NT2/D1 (cell line): ENCODE results near the gene MYO5C.
A peak's percentile ranks its signal among the peaks of the same experiment; 100 is the strongest.

ENCODE experiments used
- DNase-seq: peaks from one replicate; pipeline ENCODE4 v3.0.0-alpha.2; 2011; ENCODE audit warnings: low read depth, low spot score
- H3K27me3 ChIP-seq: 2 replicates; pipeline ENCODE4 v1.6.0; 2011; ENCODE audit warnings: mild to moderate bottlenecking; ENCODE audit not compliant: insufficient read length, insufficient read depth
- H3K36me3 ChIP-seq: 2 replicates; pipeline ENCODE4 v1.6.1; 2011; ENCODE audit warnings: mild to moderate bottlenecking, low read length, mixed read lengths; ENCODE audit not compliant: insufficient read depth, insufficient read length
- H3K4me1 ChIP-seq: 2 replicates; pipeline ENCODE4 v1.5.1; 2011; ENCODE audit not compliant: insufficient read depth, insufficient read length
- H3K4me3 ChIP-seq: 2 replicates; pipeline ENCODE4 v1.5.1; 2011; ENCODE audit warnings: low read depth; ENCODE audit not compliant: insufficient read length
- H3K9ac ChIP-seq: 2 replicates; pipeline ENCODE4 v1.6.0; 2011; ENCODE audit warnings: low read depth; ENCODE audit not compliant: insufficient read length
- H3K9me3 ChIP-seq: 2 replicates; pipeline ENCODE4 v1.5.1; 2011; ENCODE audit warnings: mild to moderate bottlenecking, low read length; ENCODE audit not compliant: insufficient read depth
- SUZ12 ChIP-seq: IDR thresholded peaks from 2 replicates; pipeline ENCODE4 v1.6.1; 2011; ENCODE audit not compliant: insufficient read length, insufficient read depth; ENCODE audit errors: extremely low read depth
- YY1 ChIP-seq: IDR thresholded peaks from 2 replicates; pipeline ENCODE4 v1.6.1; 2011; ENCODE audit not compliant: insufficient read length, insufficient read depth
- ZNF274 ChIP-seq: IDR thresholded peaks from 2 replicates; pipeline ENCODE4 v1.6.1; 2011; ENCODE audit warnings: mild to moderate bottlenecking, low read depth, low read length

The MYO5C gene

GRCh38 chr15:52227456-52227855 lies 68.1 kb downstream of the MYO5C start:
- TF ChIP-seq ZNF274: no peak
- Histone ChIP-seq H3K27me3 (no peaks in the 10 kb centered on the region), H3K4me1 (no peaks in the 10 kb centered on the region), H3K4me3 (no peak overlapping the region), H3K36me3 (no peaks in the 10 kb centered on the region), H3K9me3 (no peaks in the 10 kb centered on the region), H3K9ac (no peak overlapping the region)
- peak; percentile 63 for DNase-seq

- no peak overlapping the region for H3K4me3 ChIP-seq
- H3K9me3 ChIP-seq: no peaks in the 10 kb centered on the region
- no peaks in the 10 kb centered on the region for H3K36me3 ChIP-seq
- H3K4me1 ChIP-seq: no peaks in the 10 kb centered on the region
- DNase-seq: no peak
- no peak overlapping the region for H3K9ac ChIP-seq
- TF ChIP-seq SUZ12: no peak
- TF ChIP-seq YY1: no peak
- TF ChIP-seq ZNF274: no peak
- H3K27me3 ChIP-seq: no peaks in the 10 kb centered on the region
Observed at GRCh38 chr15:52225230-52225629, 70.4 kb downstream of the MYO5C start.

GRCh38 chr15:52224211-52224610 lies 71.4 kb downstream of the MYO5C start:
- H3K36me3 ChIP-seq: no peaks in the 10 kb centered on the region
- TF ChIP-seq SUZ12 (no peak), ZNF274 (no peak), YY1 (no peak)
- H3K4me1 ChIP-seq: no peaks in the 10 kb centered on the region
- H3K4me3 ChIP-seq: no peak overlapping the region
- no peaks in the 10 kb centered on the region for H3K27me3 ChIP-seq
- DNase-seq: no peak
- no peak overlapping the region for H3K9ac ChIP-seq
- H3K9me3 ChIP-seq: no peaks in the 10 kb centered on the region

GRCh38 chr15:52221730-52222129 lies 73.9 kb downstream of the MYO5C start:
- no peak for TF ChIP-seq ZNF274
- no peak for TF ChIP-seq YY1
- TF ChIP-seq SUZ12: no peak
- H3K9ac ChIP-seq: no peak overlapping the region

GRCh38 chr15:52220937-52221660 lies 74.5 kb downstream of the MYO5C start:
- TF ChIP-seq SUZ12 (no peak), YY1 (no peak), ZNF274 (no peak)
- Histone ChIP-seq H3K27me3 (no peaks in the 10 kb centered on the region), H3K9ac (no peak overlapping the region), H3K4me3 (no peak overlapping the region), H3K4me1 (no peaks in the 10 kb centered on the region), H3K9me3 (no peaks in the 10 kb centered on the region), H3K36me3 (no peaks in the 10 kb centered on the region)
- DNase-seq: no peak

More at GRCh38 chr15:52221730-52222129, 73.9 kb downstream of the MYO5C start:
- no peaks in the 10 kb centered on the region for H3K27me3 ChIP-seq
- H3K9me3 ChIP-seq: no peaks in the 10 kb centered on the region
- H3K4me1 ChIP-seq: no peaks in the 10 kb centered on the region
- H3K36me3 ChIP-seq: no peaks in the 10 kb centered on the region
- no peak for DNase-seq
- H3K4me3 ChIP-seq: no peak overlapping the region

- H3K9me3 ChIP-seq: no peaks in the 10 kb centered on the region
- no peak for TF ChIP-seq ZNF274
- no peak for TF ChIP-seq YY1
- no peak for TF ChIP-seq SUZ12
- DNase-seq: no peak
- no peak overlapping the region for H3K4me3 ChIP-seq
- no peaks in the 10 kb centered on the region for H3K27me3 ChIP-seq
- no peaks in the 10 kb centered on the region for H3K4me1 ChIP-seq
- no peaks in the 10 kb centered on the region for H3K36me3 ChIP-seq
- H3K9ac ChIP-seq: no peak overlapping the region
Observed at GRCh38 chr15:52220251-52220650, 75.4 kb downstream of the MYO5C start.

GRCh38 chr15:52218816-52219215 lies 76.8 kb downstream of the MYO5C start:
- Histone ChIP-seq H3K4me1 (no peaks in the 10 kb centered on the region), H3K9me3 (no peaks in the 10 kb centered on the region), H3K4me3 (no peak overlapping the region), H3K36me3 (no peaks in the 10 kb centered on the region), H3K9ac (no peak overlapping the region), H3K27me3 (no peaks in the 10 kb centered on the region)
- no peak for TF ChIP-seq SUZ12
- TF ChIP-seq YY1: no peak
- no peak for TF ChIP-seq ZNF274
- no peak for DNase-seq

- H3K36me3 ChIP-seq: no peaks in the 10 kb centered on the region
- H3K9me3 ChIP-seq: no peaks in the 10 kb centered on the region
- no peak overlapping the region for H3K4me3 ChIP-seq
- no peaks in the 10 kb centered on the region for H3K4me1 ChIP-seq
- no peak overlapping the region for H3K9ac ChIP-seq
- no peaks in the 10 kb centered on the region for H3K27me3 ChIP-seq
- TF ChIP-seq YY1: no peak
- DNase-seq: no peak
Observed at GRCh38 chr15:52218371-52218770, 77.2 kb downstream of the MYO5C start.
